AG08395 (cell line): Measurements from ENCODE around the gene TNFAIP8.
A peak's percentile ranks its signal among the peaks of the same experiment; 100 is the strongest.
"Not testable (repeated sequence)": the region's sequence is repeated elsewhere in the genome, so short reads cannot be mapped to it uniquely, and the experiment has no call there.

Source experiments
- DNase-seq: peaks from one replicate; pipeline ENCODE4 v3.0.0; 2012; ENCODE audit warnings: mixed read lengths, low spot score

TNFAIP8 gene

GRCh38 chr5:119393746-119394145 lies 37.9 kb downstream of the TNFAIP8 start:
- DNase-seq: peak; percentile 4

- no peak for DNase-seq
Measured at GRCh38 chr5:119395080-119395836, 39.4 kb downstream of the TNFAIP8 start.

- DNase-seq: no peak
Measured at GRCh38 chr5:119396030-119396664, 40.3 kb downstream of the TNFAIP8 start.

- peak; percentile 53 for DNase-seq
Measured at GRCh38 chr5:119397518-119398380, 41.9 kb downstream of the TNFAIP8 start.

- DNase-seq: peak; percentile 44
Measured at GRCh38 chr5:119398727-119399466, 43.1 kb downstream of the TNFAIP8 start.

- no peak for DNase-seq
Measured at GRCh38 chr5:119400245-119400644, 44.4 kb downstream of the TNFAIP8 start.

GRCh38 chr5:119402081-119402480 lies 46.3 kb downstream of the TNFAIP8 start:
- no peak for DNase-seq

- no peak for DNase-seq
Measured at GRCh38 chr5:119402555-119402954, 46.7 kb downstream of the TNFAIP8 start.

- no peak for DNase-seq
Measured at GRCh38 chr5:119404033-119404432, 48.2 kb downstream of the TNFAIP8 start.

GRCh38 chr5:119405419-119405818 lies 49.6 kb downstream of the TNFAIP8 start:
- DNase-seq: no peak

GRCh38 chr5:119406551-119407110 lies 50.8 kb downstream of the TNFAIP8 start:
- no peak for DNase-seq

- no peak for DNase-seq
Measured at GRCh38 chr5:119409235-119409815, 53.5 kb downstream of the TNFAIP8 start.

GRCh38 chr5:119410448-119411159 lies 54.8 kb downstream of the TNFAIP8 start:
- peak; percentile 12 for DNase-seq

- DNase-seq: peak; percentile 69
Measured at GRCh38 chr5:119411361-119412278, 55.8 kb downstream of the TNFAIP8 start.

- no peak for DNase-seq
Measured at GRCh38 chr5:119412279-119413227, 56.7 kb downstream of the TNFAIP8 start.

GRCh38 chr5:119414124-119414734 lies 58.4 kb downstream of the TNFAIP8 start:
- not testable (repeated sequence) for DNase-seq

GRCh38 chr5:119417891-119418605 lies 62.2 kb downstream of the TNFAIP8 start:
- peak; percentile 47 for DNase-seq
